ENCODE results near the gene ROBO1.
"Not testable (repeated sequence)": the region's sequence is repeated elsewhere in the genome, so short reads cannot be mapped to it uniquely, and the experiment has no call there.

The ROBO1 gene

GRCh38 chr3:79543218-79543982 lies 224.4 kb downstream of the ROBO1 start:
- no peak for ATAC-seq

- ATAC-seq = no peak
Observed at GRCh38 chr3:79534727-79535126, 233.1 kb downstream of the ROBO1 start.

- no peak for ATAC-seq
Observed at GRCh38 chr3:79531566-79532295, 236.1 kb downstream of the ROBO1 start.

GRCh38 chr3:79521221-79521848 lies 246.5 kb downstream of the ROBO1 start:
- no peak for ATAC-seq

GRCh38 chr3:79517766-79518413 lies 249.9 kb downstream of the ROBO1 start:
- ATAC-seq = no peak

GRCh38 chr3:79516795-79517194 lies 251.0 kb downstream of the ROBO1 start:
- ATAC-seq = no peak

- ATAC-seq = no peak
Observed at GRCh38 chr3:79515072-79515471, 252.7 kb downstream of the ROBO1 start.

- no peak for ATAC-seq
Observed at GRCh38 chr3:79514069-79514468, 253.7 kb downstream of the ROBO1 start.

- ATAC-seq = no peak
Observed at GRCh38 chr3:79506751-79507150, 261.0 kb downstream of the ROBO1 start.

- not testable (repeated sequence) for ATAC-seq
Observed at GRCh38 chr3:79502216-79502681, 265.5 kb downstream of the ROBO1 start.

- no peak for ATAC-seq
Observed at GRCh38 chr3:79497447-79498111, 270.2 kb downstream of the ROBO1 start.

GRCh38 chr3:79491029-79491641 lies 276.7 kb downstream of the ROBO1 start:
- no peak for ATAC-seq

GRCh38 chr3:79490165-79491028 lies 277.4 kb downstream of the ROBO1 start:
- ATAC-seq = no peak

- ATAC-seq = no peak
Observed at GRCh38 chr3:79488407-79488806, 279.4 kb downstream of the ROBO1 start.

GRCh38 chr3:79480746-79481145 lies 287.1 kb downstream of the ROBO1 start:
- no peak for ATAC-seq

GRCh38 chr3:79478620-79479019 lies 289.2 kb downstream of the ROBO1 start:
- no peak for ATAC-seq

GRCh38 chr3:79477242-79477641 lies 290.6 kb downstream of the ROBO1 start:
- ATAC-seq = no peak

GRCh38 chr3:79473993-79474392 lies 293.8 kb downstream of the ROBO1 start:
- ATAC-seq = no peak

- no peak for ATAC-seq
Observed at GRCh38 chr3:79467721-79468120, 300.1 kb downstream of the ROBO1 start.

GRCh38 chr3:79461129-79461792 lies 306.5 kb downstream of the ROBO1 start:
- ATAC-seq = no peak

All from activated CD4-positive, CD25-positive, alpha-beta regulatory T cell treated with anti-CD3 and anti-CD28 coated beads, Interleukin-2, amount 50 U/mL, for 24 hours (primary cell).